Heart left ventricle (tissue), 16 donors: ENCODE results near the gene CALM3. TPM values are rescaled to one million over a fixed set of nuclear protein-coding genes. Genes with fewer than 3 reads are reported as not detected.

ENCODE experiments used
- ATAC-seq, 4 donors: fragments of 200-7000 bp; cut with Tn5 transposase; one replicate each; pipeline ENCODE4 v1.9.1; 2020 to 2022; ENCODE audit warnings: moderate library complexity in 4 of 4, mild to moderate bottlenecking in 3 of 4, moderate number of reproducible peaks in 1 of 4
- DNase-seq, 5 donors: peaks; one replicate each; pipeline ENCODE4 v3.0.0-alpha.2; 2020
- H3K27ac ChIP-seq, 12 donors: fragments of 200-600 bp; sonication (generic) in 4 of 12; one replicate each; pipeline versions ENCODE4 v1.5.0 to v1.8.0; 2016 to 2022; ENCODE audit warnings: mild to moderate bottlenecking in 2 of 12
- H3K27me3 ChIP-seq, 9 donors: fragments of 200-600 bp; sonication (generic) in 2 of 9; one replicate each; pipeline versions ENCODE4 v1.5.1 to v1.8.0; 2016 to 2022; ENCODE audit warnings: mild to moderate bottlenecking in 3 of 9
- H3K36me3 ChIP-seq, 9 donors: fragments of 200-600 bp; sonication (generic) in 2 of 9; one replicate each; pipeline versions ENCODE4 v1.5.0 to v1.8.0; 2018 to 2022; ENCODE audit warnings: mild to moderate bottlenecking in 2 of 9
- H3K4me1 ChIP-seq, 12 donors: fragments of 200-600 bp; sonication (generic) in 4 of 12; one replicate each; pipeline versions ENCODE4 v1.5.0 to v1.8.0; 2016 to 2022; ENCODE audit warnings: mild to moderate bottlenecking in 3 of 12
- H3K4me3 ChIP-seq, 12 donors: fragments of 200-600 bp; sonication (generic) in 4 of 12; one replicate each; pipeline versions ENCODE4 v1.5.0 to v1.8.0; 2017 to 2022; ENCODE audit warnings: mild to moderate bottlenecking in 9 of 12, moderate library complexity in 4 of 12
- H3K9me3 ChIP-seq, 12 donors: fragments of 200-600 bp; sonication (generic) in 4 of 12; one replicate each; pipeline versions ENCODE4 v1.5.0 to v1.8.0; 2016 to 2022; ENCODE audit warnings: mild to moderate bottlenecking in 1 of 12
- CTCF ChIP-seq, 12 donors: fragments of 200-600 bp; sonication (generic) in 4 of 12; IDR thresholded peaks; one replicate each; pipeline versions ENCODE4 v1.5.0 to v1.8.0; 2018 to 2022; ENCODE audit warnings: antibody characterized with exemption in 12 of 12, mild to moderate bottlenecking in 5 of 12
- POLR2A ChIP-seq, 2 donors: fragments of 450-650 bp; IDR thresholded peaks; one replicate each; pipeline ENCODE4 v1.6.1; 2017; ENCODE audit warnings: antibody characterized with exemption in 2 of 2, mild to moderate bottlenecking in 2 of 2, moderate library complexity in 2 of 2
- WGBS, 4 donors: extraction: QIAGEN DNeasy Blood & Tissue Kit in 2 of 4; methylation state at CpG; one replicate each; pipeline versions ENCODE4 v1.1.5 to v1.1.7; 2013 to 2018; 5-methylcytosine and 5-hydroxymethylcytosine counted together
- intact Hi-C, 10 donors: fragments of 100-400 bp; cut with DNase I; formaldehyde crosslinking; loops; one replicate each; pipeline versions ENCODE4 v1.11.1 to v1.14.2; 2022
- polyA plus RNA-seq, 2 donors: library from polyadenylated mRNA; stranded (reverse); fragments of 200-250 nt; gene quantifications; one replicate each; pipeline ENCODE4 v1.2.3, GENCODE V29; 2013
- total RNA-seq, 9 donors: library from RNA; depleted of rRNA in 2 of 9; stranded (reverse); fragments of >200 nt in 2 of 9; fragmentation: NEBNext Ultra II Directional in 3 of 9; extraction: Animal tissue kit (Norgen Biotek cat#: 25700) in 3 of 9; gene quantifications; one replicate each; pipeline versions ENCODE4 v1.1.0 to v1.2.4, GENCODE V29; 2016 to 2023
- donor health status: ischemic (EF 13 %, LVEDD 7.1; RV severe dilation, severe dysfunction).
- donor health status: healthy with polysubstance abuse.
- donor health status: DM: no; HTN: yes; CAD: no.
- donor health status: DM: no; HTN: no; CAD: no.
- donor health status: ischemic (EF 25% LVEDD 6.9; RV normal size, moderate dysfunction).
- donor health status: ischemic (EF 25% LVEDD 5.7; RV mildly dilated, moderate dysfunction).
- donor health status: healthy.
- donor health status: DM: yes; HTN: yes; CAD: no.
- donor health status: ischemic (EF 35%, LVEDD 5.7; RV mildly dilated, moderate dysfunction).
- donor health status: nonischemic (EF 11% LVEDD 7.7; RV severe dilation, severe dysfunction).
- donor health status: DM: yes; HTN: yes; CAD: no.
- donor health status: PGD.
- donor health status: ischemic (EF 29% LVEDD 5.4; RV normal size, mild dysfunction).
- donor health status: nonischemic (EF 23%, LVEDD 6.1; RV moderate dilation, normal function).

CALM3 gene
- total and polyA plus RNA-seq, 11 donors: 204 to 417 (median 290) TPM

GRCh38 chr19:46585539-46585938, 15.6 kb upstream of the CALM3 start:
- no peaks in the 10 kb centered on the region for H3K36me3 ChIP-seq
- no peaks in the 10 kb centered on the region for H3K4me1 ChIP-seq
- TF ChIP-seq CTCF (IDR thresholded peaks at IDR 0.05): no peak
- no peak for TF ChIP-seq POLR2A (IDR thresholded peaks at IDR 0.05)
- DNase-seq (no peak), ATAC-seq (no peak)
- peaks cover 0 to 7% (median 0%) of the 10 kb centered on the region in 12 donors for H3K9me3 ChIP-seq
- 95 to 98% (median 97%) methylated on average over 1 of the region's 1 CpG for WGBS, 4 donors
- H3K4me3 ChIP-seq: no peak overlapping the region
- H3K27me3 ChIP-seq: no peaks in the 10 kb centered on the region
- no peak overlapping the region for H3K27ac ChIP-seq
- intact Hi-C loops: no loop called here

GRCh38 chr19:46586294-46586693, 14.8 kb upstream of the CALM3 start:
- TF ChIP-seq CTCF (IDR thresholded peaks at IDR 0.05): no peak
- TF ChIP-seq POLR2A (IDR thresholded peaks at IDR 0.05): no peak
- intact Hi-C loops: no loop called here
- H3K4me1 ChIP-seq: peaks cover 0 to 2% (median 0%) of the 10 kb centered on the region in 12 donors
- no peak overlapping the region for H3K27ac ChIP-seq
- H3K36me3 ChIP-seq: no peaks in the 10 kb centered on the region
- H3K9me3 ChIP-seq: peaks cover 0 to 4% (median 0%) of the 10 kb centered on the region in 12 donors
- H3K4me3 ChIP-seq: no peak overlapping the region
- ATAC-seq: no peak
- WGBS, 4 donors: 89 to 92% (median 91%) methylated on average over 4 of the region's 4 CpGs
- H3K27me3 ChIP-seq: no peaks in the 10 kb centered on the region
- no peak for DNase-seq

GRCh38 chr19:46587861-46588260, 13.3 kb upstream of the CALM3 start:
- no peak overlapping the region for H3K27ac ChIP-seq
- H3K27me3 ChIP-seq: no peaks in the 10 kb centered on the region
- H3K36me3 ChIP-seq: no peaks in the 10 kb centered on the region
- TF ChIP-seq CTCF (IDR thresholded peaks at IDR 0.05): no peak
- TF ChIP-seq POLR2A (IDR thresholded peaks at IDR 0.05): no peak
- DNase-seq: no peak
- ATAC-seq: no peak
- 77 to 88% (median 79%) methylated on average over 3 of the region's 3 CpGs for WGBS, 4 donors
- no peak overlapping the region for H3K4me3 ChIP-seq
- no peaks in the 10 kb centered on the region for H3K9me3 ChIP-seq
- intact Hi-C loops: no loop called here
- peaks cover 0 to 13% (median 0%) of the 10 kb centered on the region in 12 donors for H3K4me1 ChIP-seq

GRCh38 chr19:46591254-46591653, 9.9 kb upstream of the CALM3 start:
- DNase-seq: no peak
- Histone ChIP-seq H3K27ac (peak overlapping the region in 1 of 12 donors; percentile 49), H3K36me3 (no peaks in the 10 kb centered on the region), H3K4me3 (no peak overlapping the region), H3K4me1 (peaks cover 0 to 13% (median 0%) of the 10 kb centered on the region in 12 donors), H3K9me3 (no peaks in the 10 kb centered on the region), H3K27me3 (no peaks in the 10 kb centered on the region)
- no peak for TF ChIP-seq CTCF (IDR thresholded peaks at IDR 0.05)
- no peak for TF ChIP-seq POLR2A (IDR thresholded peaks at IDR 0.05)
- intact Hi-C loops: no loop called here
- WGBS, 4 donors: 95 to 98% (median 96%) methylated on average over 4 of the region's 4 CpGs
- ATAC-seq: no peak
